GM19035 (cell line): ENCODE measurements around the gene CLDN34.

ENCODE experiments used
- ATAC-seq: cut with Tn5 transposase; IDR thresholded peaks from one replicate; pipeline ENCODE4 v1.9.1; 2021; ENCODE audit not compliant: unreplicated experiment

The CLDN34 gene

GRCh38 chrX:10015355-10015722 lies 48.2 kb downstream of the CLDN34 start:
- ATAC-seq, result peak; percentile 22

DNA sequence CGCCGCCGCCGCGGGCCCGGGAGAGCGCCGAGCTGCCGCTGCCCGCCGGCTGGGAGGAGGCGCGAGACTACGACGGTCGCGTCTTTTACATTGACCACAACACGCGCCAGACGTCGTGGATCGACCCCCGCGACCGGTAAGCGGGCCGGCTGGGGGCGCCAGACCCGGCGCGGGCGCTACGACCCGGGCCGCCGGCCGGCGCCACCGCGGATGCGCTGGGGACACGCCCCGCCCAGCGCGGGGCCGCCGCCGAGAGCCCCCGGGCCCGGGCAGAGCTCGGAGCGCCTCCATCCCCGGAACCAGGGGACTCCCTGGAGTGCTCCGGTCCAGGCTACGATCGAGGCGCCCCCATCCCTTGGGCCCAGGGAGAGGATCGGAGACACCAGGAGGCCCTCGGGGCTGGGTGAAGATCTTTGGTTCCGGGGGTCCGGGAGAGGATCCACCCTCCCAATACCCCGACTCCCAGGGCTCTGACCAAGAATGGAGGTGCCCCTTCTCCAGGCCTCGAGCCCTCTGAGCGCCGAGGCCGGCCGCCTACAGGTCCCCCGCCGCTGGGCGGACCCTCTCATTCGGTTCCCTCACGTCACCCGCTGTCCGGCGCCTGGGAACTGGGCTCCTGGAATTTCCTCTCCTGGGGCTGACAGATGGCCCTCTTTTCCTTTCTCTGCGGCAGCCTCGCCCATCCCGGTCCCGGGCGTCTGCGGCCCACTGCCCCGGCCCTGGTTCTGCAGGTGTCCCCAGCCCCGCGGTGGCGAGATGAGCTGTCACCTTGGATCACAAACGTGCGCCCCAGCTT lies 48.8 kb downstream of the CLDN34 start:
- peak; percentile 20 for ATAC-seq

DNA sequence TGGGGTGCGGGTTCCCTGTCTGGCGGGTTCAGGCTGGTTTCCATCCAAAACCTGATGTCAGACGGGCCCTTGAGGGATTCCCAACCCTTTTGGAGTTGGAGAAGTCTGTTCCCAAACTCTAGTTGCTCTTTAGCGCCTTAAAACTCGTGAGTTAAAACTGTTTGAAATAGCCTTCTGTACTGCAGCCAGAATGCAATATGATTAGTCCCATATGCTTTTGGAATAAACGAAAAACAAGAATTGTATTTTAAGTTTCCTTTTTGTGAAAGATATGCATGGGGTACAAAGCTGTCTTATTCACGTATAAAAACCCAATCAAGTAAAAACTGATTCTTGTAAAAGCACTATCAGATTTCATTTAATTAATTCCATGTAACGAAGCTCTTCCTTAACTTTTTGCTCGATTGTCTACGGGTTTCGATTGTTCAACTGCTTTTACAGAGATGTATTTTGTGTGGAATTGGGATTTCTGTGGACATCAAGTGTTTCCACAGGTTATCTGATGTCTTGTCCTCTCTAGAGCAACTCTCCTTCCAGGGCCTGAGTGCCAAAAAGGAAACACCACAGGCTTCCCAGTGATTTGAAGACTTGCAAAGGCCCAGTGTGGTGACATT lies 49.5 kb downstream of the CLDN34 start:
- ATAC-seq, result no peak

- ATAC-seq, result no peak
Observed at GRCh38 chrX:10017872-10018271, 50.7 kb downstream of the CLDN34 start.
